Liver (tissue), 3 donors: ENCODE measurements around the gene MAPK7.

Source experiments
- TF ChIP-seq, protein P1 (sequence below): fragments of 150-350 bp; IDR thresholded peaks from 2 replicates; pipeline ENCODE4 v1.5.1; 2017; ENCODE audit warnings: improper control_type of control experiment, low read depth, low read length; ENCODE audit not compliant: missing input control
- TF ChIP-seq, protein P2 (sequence below): IDR thresholded peaks from 2 replicates; pipeline ENCODE4 v1.6.1; 2016; ENCODE audit warnings: antibody characterized with exemption
- TF ChIP-seq, protein P3 (sequence below): IDR thresholded peaks from 2 replicates; pipeline ENCODE4 v1.6.1; 2016; ENCODE audit warnings: antibody characterized with exemption
- TF ChIP-seq, protein P4 (sequence below): IDR thresholded peaks from 2 replicates; pipeline ENCODE4 v1.6.1; 2016; ENCODE audit warnings: antibody characterized with exemption, mild to moderate bottlenecking
- donor health status: healthy.
- donor health status: healthy.

DNA sequence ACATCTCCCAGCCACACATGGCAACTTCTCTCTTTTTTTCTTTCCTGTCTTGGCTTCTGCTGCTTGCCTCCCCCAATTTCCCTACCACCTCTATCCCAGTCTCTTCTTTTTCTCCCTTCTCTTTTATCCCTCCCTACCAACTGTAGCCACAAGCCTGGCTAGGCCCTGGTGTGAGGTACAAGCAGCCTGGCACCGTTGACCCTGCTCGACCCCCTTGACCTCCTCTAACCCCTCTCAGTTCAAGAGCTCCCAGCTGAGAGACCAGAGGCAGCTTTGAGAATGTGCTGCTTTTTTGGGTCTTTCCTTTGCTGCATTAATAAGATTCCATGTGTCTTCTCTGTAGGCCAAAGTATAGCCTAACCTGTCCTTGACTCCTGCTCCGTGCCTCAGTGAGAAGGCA lies 48.0 kb upstream of the MAPK7 start:
- TF ChIP-seq, protein P1, sequence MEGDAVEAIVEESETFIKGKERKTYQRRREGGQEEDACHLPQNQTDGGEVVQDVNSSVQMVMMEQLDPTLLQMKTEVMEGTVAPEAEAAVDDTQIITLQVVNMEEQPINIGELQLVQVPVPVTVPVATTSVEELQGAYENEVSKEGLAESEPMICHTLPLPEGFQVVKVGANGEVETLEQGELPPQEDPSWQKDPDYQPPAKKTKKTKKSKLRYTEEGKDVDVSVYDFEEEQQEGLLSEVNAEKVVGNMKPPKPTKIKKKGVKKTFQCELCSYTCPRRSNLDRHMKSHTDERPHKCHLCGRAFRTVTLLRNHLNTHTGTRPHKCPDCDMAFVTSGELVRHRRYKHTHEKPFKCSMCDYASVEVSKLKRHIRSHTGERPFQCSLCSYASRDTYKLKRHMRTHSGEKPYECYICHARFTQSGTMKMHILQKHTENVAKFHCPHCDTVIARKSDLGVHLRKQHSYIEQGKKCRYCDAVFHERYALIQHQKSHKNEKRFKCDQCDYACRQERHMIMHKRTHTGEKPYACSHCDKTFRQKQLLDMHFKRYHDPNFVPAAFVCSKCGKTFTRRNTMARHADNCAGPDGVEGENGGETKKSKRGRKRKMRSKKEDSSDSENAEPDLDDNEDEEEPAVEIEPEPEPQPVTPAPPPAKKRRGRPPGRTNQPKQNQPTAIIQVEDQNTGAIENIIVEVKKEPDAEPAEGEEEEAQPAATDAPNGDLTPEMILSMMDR = no peak
- TF ChIP-seq, protein P2, sequence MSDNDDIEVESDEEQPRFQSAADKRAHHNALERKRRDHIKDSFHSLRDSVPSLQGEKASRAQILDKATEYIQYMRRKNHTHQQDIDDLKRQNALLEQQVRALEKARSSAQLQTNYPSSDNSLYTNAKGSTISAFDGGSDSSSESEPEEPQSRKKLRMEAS = no peak
- TF ChIP-seq, protein P3, sequence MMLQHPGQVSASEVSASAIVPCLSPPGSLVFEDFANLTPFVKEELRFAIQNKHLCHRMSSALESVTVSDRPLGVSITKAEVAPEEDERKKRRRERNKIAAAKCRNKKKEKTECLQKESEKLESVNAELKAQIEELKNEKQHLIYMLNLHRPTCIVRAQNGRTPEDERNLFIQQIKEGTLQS = no peak
- TF ChIP-seq, protein P4, sequence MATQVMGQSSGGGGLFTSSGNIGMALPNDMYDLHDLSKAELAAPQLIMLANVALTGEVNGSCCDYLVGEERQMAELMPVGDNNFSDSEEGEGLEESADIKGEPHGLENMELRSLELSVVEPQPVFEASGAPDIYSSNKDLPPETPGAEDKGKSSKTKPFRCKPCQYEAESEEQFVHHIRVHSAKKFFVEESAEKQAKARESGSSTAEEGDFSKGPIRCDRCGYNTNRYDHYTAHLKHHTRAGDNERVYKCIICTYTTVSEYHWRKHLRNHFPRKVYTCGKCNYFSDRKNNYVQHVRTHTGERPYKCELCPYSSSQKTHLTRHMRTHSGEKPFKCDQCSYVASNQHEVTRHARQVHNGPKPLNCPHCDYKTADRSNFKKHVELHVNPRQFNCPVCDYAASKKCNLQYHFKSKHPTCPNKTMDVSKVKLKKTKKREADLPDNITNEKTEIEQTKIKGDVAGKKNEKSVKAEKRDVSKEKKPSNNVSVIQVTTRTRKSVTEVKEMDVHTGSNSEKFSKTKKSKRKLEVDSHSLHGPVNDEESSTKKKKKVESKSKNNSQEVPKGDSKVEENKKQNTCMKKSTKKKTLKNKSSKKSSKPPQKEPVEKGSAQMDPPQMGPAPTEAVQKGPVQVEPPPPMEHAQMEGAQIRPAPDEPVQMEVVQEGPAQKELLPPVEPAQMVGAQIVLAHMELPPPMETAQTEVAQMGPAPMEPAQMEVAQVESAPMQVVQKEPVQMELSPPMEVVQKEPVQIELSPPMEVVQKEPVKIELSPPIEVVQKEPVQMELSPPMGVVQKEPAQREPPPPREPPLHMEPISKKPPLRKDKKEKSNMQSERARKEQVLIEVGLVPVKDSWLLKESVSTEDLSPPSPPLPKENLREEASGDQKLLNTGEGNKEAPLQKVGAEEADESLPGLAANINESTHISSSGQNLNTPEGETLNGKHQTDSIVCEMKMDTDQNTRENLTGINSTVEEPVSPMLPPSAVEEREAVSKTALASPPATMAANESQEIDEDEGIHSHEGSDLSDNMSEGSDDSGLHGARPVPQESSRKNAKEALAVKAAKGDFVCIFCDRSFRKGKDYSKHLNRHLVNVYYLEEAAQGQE = no peak
